Activated CD4-positive, alpha-beta memory T cell treated with anti-CD3 and anti-CD28 coated beads, Interleukin-2, amount 10 ng/mL, durations not matched to agents 7 days and 5 days (primary cell): ENCODE results near the gene CCDC59. TPM values are rescaled to one million over a fixed set of nuclear protein-coding genes. Genes with fewer than 3 reads are reported as not detected.

Experiments
- total RNA-seq, 2 experiments: library from RNA; stranded (reverse); gene quantifications; one replicate each; pipeline ENCODE4 v1.2.3, GENCODE V29; 2021

The CCDC59 gene
- total RNA-seq, 2 experiments from 2014 or later, result 48.3 to 50.4 TPM

Other genes with a start within 250 kb of the CCDC59 start
- 1 to 10 TPM; 7.0 to 8.9 TPM for gene METTL25, start 142 bp upstream of the CCDC59 start, total RNA-seq